Measurements from ENCODE around the gene PCIF1.
"Not testable (repeated sequence)": the region's sequence is repeated elsewhere in the genome, so short reads cannot be mapped to it uniquely, and the experiment has no call there.

PCIF1 gene

DNA sequence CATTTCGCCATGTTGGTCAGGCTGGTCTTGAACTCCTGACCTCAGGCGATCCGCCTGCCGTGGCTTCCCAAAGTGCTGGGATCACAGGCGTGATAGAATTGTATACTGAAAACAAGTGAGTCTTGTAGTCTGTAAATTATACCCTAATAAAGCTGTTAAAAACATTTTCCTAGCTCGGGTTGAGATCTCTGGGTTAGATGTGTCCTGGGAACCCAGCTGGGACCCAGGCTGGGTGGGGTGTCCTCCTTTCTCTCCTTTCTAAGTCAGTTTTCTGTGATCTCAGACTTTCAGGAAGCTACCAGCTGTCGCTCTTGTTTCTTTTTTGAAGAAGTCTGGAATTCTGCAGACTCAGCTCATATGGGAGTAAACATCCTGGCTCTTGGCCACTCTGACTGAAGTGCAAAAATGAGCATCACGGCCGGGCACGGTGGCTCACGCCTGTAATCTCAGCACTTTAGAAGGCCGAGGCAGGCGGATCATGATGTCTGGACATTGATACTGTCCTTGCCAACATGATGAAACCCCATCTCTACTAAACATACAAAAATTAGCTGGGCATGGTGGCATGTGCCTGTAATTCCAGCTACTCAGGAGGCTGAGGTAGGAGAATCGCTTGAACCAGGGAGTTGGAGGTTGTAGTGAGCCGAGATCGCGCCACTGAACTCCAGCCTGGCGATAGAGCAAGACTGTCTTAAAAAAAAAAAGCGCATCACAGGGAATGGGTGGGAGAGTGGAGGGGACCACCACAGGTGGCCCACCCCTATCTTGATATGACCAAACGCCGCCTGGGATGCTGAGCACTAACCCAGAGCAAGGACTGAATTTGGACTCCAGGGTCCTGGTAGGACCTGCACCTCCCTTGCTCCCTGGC, 9.9 kb upstream of the PCIF1 start:
- DNase-seq = no peak

GRCh38 chr20:45925821-45926506, 8.5 kb upstream of the PCIF1 start:
- DNase-seq = no peak

- no peak for DNase-seq
Measured at GRCh38 chr20:45926731-45927070, 7.8 kb upstream of the PCIF1 start.

GRCh38 chr20:45927071-45927878, 7.2 kb upstream of the PCIF1 start:
- no peak for DNase-seq

- DNase-seq = not testable (repeated sequence)
Measured at GRCh38 chr20:45931680-45932079, 2.8 kb upstream of the PCIF1 start.

GRCh38 chr20:45933266-45934045, 1.0 kb upstream of the PCIF1 start:
- peak; percentile 76 for DNase-seq

DNA sequence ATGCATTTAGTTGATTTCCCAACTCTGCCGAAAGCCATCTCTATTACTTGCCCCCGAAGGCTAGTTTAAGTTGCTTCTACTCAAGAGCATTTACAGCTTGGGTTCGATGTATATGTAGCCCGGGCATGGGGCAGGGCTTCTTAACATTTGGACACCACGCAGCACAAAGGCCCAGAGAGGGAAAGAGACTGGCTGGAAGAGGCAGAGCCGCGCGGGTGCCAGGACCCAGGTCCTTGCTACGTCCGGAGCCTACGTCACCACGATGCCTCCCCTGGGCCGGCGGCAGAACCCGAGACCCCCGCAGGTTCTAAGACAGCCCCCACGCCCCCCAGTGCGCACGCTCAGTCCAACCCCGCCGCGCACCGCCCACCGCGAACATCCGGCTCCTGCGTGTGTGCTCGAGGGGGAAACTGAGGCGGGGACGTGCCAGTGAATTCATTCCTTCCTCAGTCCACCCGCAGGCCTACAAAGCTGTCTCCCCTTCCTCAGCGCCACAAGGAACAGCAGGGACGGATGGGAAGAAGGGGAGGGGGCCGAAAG, 367 bp upstream of the PCIF1 start:
- peak; percentile 72 for DNase-seq

GRCh38 chr20:45935416-45936046, 1.0 kb downstream of the PCIF1 start:
- DNase-seq = peak; percentile 34

- no peak for DNase-seq
Measured at GRCh38 chr20:45937765-45938164, 3.3 kb downstream of the PCIF1 start.

GRCh38 chr20:45938727-45939438, 4.4 kb downstream of the PCIF1 start:
- no peak for DNase-seq

GRCh38 chr20:45940053-45940452, 5.6 kb downstream of the PCIF1 start:
- DNase-seq = no peak

- DNase-seq = no peak
Measured at GRCh38 chr20:45940469-45940868, 6.0 kb downstream of the PCIF1 start.

- no peak for DNase-seq
Measured at GRCh38 chr20:45943613-45944012, 9.1 kb downstream of the PCIF1 start.

DNA sequence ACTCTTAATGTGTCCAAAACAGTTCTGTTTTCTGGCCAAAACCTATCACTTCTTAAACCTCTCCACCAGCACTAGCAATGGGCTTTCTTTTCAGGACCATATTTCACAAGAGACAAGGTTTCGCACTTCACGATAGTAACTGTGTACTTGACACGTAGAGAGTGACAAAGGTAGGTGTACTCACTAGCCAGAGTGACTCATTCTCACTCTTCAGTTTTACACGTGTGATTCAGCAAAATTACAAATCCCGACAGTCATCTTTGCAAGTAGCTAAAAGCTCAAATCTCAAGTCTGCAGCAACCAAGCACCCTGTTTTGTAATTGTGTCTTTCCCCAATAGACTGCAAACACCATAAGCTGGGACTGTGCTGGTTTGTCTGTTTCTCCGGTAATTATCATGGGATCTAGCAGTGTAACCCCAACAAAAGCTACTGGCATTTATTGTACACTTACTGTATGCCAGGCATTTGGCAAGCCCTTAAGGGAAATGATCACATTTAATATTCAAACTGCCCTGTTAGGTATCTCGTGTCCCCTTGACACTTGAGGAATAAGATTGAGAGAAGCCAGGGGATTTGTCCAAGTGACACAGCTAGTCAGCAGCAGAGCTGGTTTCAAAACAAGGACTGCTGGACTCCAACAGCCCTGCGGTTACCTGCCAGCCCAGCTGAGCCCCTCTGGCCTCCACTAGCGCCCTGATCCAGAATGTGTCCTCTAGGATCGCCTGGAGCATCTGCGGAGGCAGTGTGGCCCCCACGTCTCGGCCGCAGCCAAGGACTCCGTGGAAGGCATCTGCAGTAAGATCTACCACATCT, 9.9 kb downstream of the PCIF1 start:
- DNase-seq = no peak

- no peak for DNase-seq
Measured at GRCh38 chr20:45944965-45945677, 10.6 kb downstream of the PCIF1 start.

- DNase-seq = no peak
Measured at GRCh38 chr20:45945678-45946148, 11.2 kb downstream of the PCIF1 start.

DNA sequence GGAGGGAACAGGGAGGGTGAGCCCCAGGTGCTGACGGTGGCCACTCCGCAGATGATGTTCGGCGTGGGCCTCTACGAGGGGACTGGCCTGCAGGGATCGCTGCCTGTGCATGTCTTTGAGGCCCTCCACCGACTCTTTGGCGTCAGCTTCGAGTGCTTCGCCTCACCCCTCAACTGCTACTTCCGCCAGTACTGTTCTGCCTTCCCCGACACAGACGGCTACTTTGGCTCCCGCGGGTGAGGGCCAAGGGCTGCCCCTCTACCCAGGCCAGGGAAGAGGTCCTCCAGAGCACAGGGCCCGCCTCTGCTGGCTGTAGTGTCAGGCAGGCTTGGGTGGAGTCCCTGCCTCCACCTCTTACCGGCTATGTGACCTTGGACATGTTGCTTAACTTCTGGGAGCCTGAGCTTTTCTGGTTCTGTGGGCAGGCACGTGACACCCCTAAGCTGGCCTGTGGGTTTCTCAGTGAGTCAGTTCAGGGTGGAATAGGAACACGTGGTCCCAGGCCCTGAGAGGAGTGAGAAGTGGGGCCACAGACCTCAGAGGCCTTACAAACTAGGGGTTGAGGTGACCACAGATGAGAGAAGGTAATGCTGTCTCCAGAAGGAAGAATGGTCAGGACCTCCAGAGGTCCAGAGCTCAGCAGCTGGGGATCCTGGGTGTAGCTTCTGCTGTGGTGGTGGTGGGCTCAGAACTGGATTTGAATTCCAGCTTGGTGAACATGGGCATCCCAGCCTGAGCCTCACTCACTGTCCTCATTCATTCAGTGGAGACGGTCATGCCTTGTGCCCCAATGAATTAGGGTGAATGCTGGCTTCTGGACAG, 11.9 kb downstream of the PCIF1 start:
- no peak for DNase-seq

- no peak for DNase-seq
Measured at GRCh38 chr20:45947110-45947866, 12.8 kb downstream of the PCIF1 start.
